WTC11 (cell line): ENCODE results near the gene ATF3. TPM values are rescaled to one million over a fixed set of nuclear protein-coding genes. Genes with fewer than 3 reads are reported as not detected.

Source experiments
- ATAC-seq: fragments of 200-7000 bp; cut with Tn5 transposase; 2 replicates; pipeline ENCODE4 v1.10.0; 2021; ENCODE audit warnings: mild to moderate bottlenecking, moderate library complexity
- CTCF ChIA-PET: fragments of 300-600 bp; sonication (Branson Sonifier 250); formaldehyde crosslinking; loops from one replicate; lab custom pipeline; 2021; ENCODE audit warnings: antibody characterized with exemption; lab: Charles Lee
- POLR2A ChIA-PET: fragments of 350-600 bp; sonication (Branson Sonifier 250); formaldehyde crosslinking; loops from one replicate; lab custom pipeline; 2021; ENCODE audit warnings: antibody characterized with exemption; lab: Charles Lee
- DNase-seq: peaks from one replicate; pipeline ENCODE4 v3.0.0; 2021; ENCODE audit warnings: low spot score
- H3K27ac Mint-ChIP-seq: 2 replicates; pipeline ENCODE4 v1.8.0; 2021; ENCODE audit warnings: mixed read lengths
- H3K27me3 Mint-ChIP-seq: 2 replicates; pipeline ENCODE4 v1.8.0; 2021; ENCODE audit warnings: low read depth, mild to moderate bottlenecking, moderate library complexity, mixed read lengths
- H3K36me3 Mint-ChIP-seq: 2 replicates; pipeline ENCODE4 v1.8.0; 2021; ENCODE audit warnings: mixed read lengths
- H3K4me1 Mint-ChIP-seq: 2 replicates; pipeline ENCODE4 v1.8.0; 2022; ENCODE audit warnings: mixed read lengths
- H3K4me3 Mint-ChIP-seq: 2 replicates; pipeline ENCODE4 v1.8.0; 2021; ENCODE audit warnings: mild to moderate bottlenecking, moderate library complexity, mixed read lengths
- H3K9me3 Mint-ChIP-seq: 2 replicates; pipeline ENCODE4 v1.8.0; 2021; ENCODE audit warnings: mixed read lengths
- ATF1 ChIP-seq: sonication (generic); formaldehyde crosslinking; IDR thresholded peaks from 2 replicates; pipeline ENCODE4 v1.8.1; 2023; ENCODE audit warnings: mild to moderate bottlenecking, moderate library complexity, missing genetic modification reagents
- ATF3 ChIP-seq: sonication (generic); formaldehyde crosslinking; conservative IDR thresholded peaks from 2 replicates; pipeline ENCODE4 v1.8.1; 2022; ENCODE audit warnings: mild to moderate bottlenecking, missing genetic modification reagents
- CTCF ChIP-seq: fragments of 200-600 bp; IDR thresholded peaks from 2 replicates; pipeline ENCODE4 v1.8.0; 2022; ENCODE audit warnings: antibody characterized with exemption
- EMX1 ChIP-seq: fragments of 250-450 bp; sonication (Bioruptor Pico); IDR thresholded peaks from 2 replicates; pipeline ENCODE4 v1.8.0; 2021; ENCODE audit warnings: mild to moderate bottlenecking
- GRHL2 ChIP-seq: fragments of 250-450 bp; sonication (Bioruptor Pico); IDR thresholded peaks from 2 replicates; pipeline ENCODE4 v1.8.0; 2022; ENCODE audit warnings: mild to moderate bottlenecking, moderate library complexity; ENCODE audit not compliant: insufficient replicate concordance, severe bottlenecking
- GTF2I ChIP-seq: fragments of 250-450 bp; sonication (Bioruptor Pico); conservative IDR thresholded peaks from 2 replicates; pipeline ENCODE4 v1.4.0; 2021; ENCODE audit warnings: mild to moderate bottlenecking
- JUN ChIP-seq: sonication (generic); formaldehyde crosslinking; IDR thresholded peaks from 2 replicates; pipeline ENCODE4 v1.8.0; 2023; ENCODE audit warnings: mild to moderate bottlenecking, missing genetic modification reagents
- MXD4 ChIP-seq: fragments of 250-450 bp; sonication (Bioruptor Pico); IDR thresholded peaks from 2 replicates; pipeline ENCODE4 v1.8.0; 2021; ENCODE audit warnings: mild to moderate bottlenecking, moderate library complexity, borderline replicate concordance
- NR3C1 ChIP-seq: sonication (generic); formaldehyde crosslinking; conservative IDR thresholded peaks from 2 replicates; pipeline ENCODE4 v1.8.1; 2023; ENCODE audit warnings: low read depth, mild to moderate bottlenecking, missing genetic modification reagents
- SOX15 ChIP-seq: fragments of 250-450 bp; sonication (Bioruptor Pico); IDR thresholded peaks from 2 replicates; pipeline ENCODE4 v1.9.0; 2021; ENCODE audit warnings: mild to moderate bottlenecking
- ZBTB21 ChIP-seq: sonication (generic); formaldehyde crosslinking; IDR thresholded peaks from 2 replicates; pipeline ENCODE4 v1.8.1; 2023; ENCODE audit warnings: mild to moderate bottlenecking, missing genetic modification reagents, borderline replicate concordance
- ZMAT4 ChIP-seq: fragments of 250-450 bp; sonication (Bioruptor Pico); IDR thresholded peaks from 2 replicates; pipeline ENCODE4 v1.9.0; 2021; ENCODE audit warnings: mild to moderate bottlenecking
- ZNF317 ChIP-seq: sonication (generic); formaldehyde crosslinking; IDR thresholded peaks from 2 replicates; pipeline ENCODE4 v1.8.1; 2023; ENCODE audit warnings: low read depth, mild to moderate bottlenecking, moderate library complexity, missing genetic modification reagents, borderline replicate concordance
- ZNF671 ChIP-seq: fragments of 250-450 bp; sonication (Bioruptor Pico); IDR thresholded peaks from 2 replicates; pipeline ENCODE4 v1.8.0; 2021; ENCODE audit warnings: mild to moderate bottlenecking
- total RNA-seq: library from RNA; stranded (reverse); gene quantifications from 3 replicates; pipeline ENCODE4 v1.2.3, GENCODE V29; 2021
- TF ChIP-seq, protein P1 (sequence below): sonication (generic); formaldehyde crosslinking; IDR thresholded peaks from 2 replicates; pipeline ENCODE4 v1.8.1; 2022; ENCODE audit warnings: low read depth, missing genetic modification reagents, borderline replicate concordance
- TF ChIP-seq, protein P2 (sequence below): sonication (generic); formaldehyde crosslinking; IDR thresholded peaks from 2 replicates; pipeline ENCODE4 v1.8.0; 2023; ENCODE audit warnings: mild to moderate bottlenecking, missing genetic modification reagents
- TF ChIP-seq, protein P3 (sequence below): sonication (generic); formaldehyde crosslinking; IDR thresholded peaks from 2 replicates; pipeline ENCODE4 v1.8.1; 2023; ENCODE audit warnings: mild to moderate bottlenecking, missing genetic modification reagents, moderate library complexity
- TF ChIP-seq, protein P4 (sequence below): sonication (generic); formaldehyde crosslinking; IDR thresholded peaks from 2 replicates; pipeline ENCODE4 v1.8.0; 2022; ENCODE audit warnings: mild to moderate bottlenecking, missing genetic modification reagents

ATF3 gene
- total RNA-seq, 1 experiment from 2014 or later, result 19.4 TPM

- no peak overlapping the region for H3K27ac Mint-ChIP-seq
Observed at GRCh38 chr1:212565571-212566305, 42.8 kb upstream of the ATF3 start.

More at GRCh38 chr1:212565571-212566305, 42.8 kb upstream of the ATF3 start:
- no peak for DNase-seq
- Mint-ChIP-seq H3K27me3 (no peaks in the 10 kb centered on the region; the same call in 1 of the 2 replicates), H3K4me3 (no peak overlapping the region), H3K9me3 (peaks cover 9% of the 10 kb centered on the region; the same call in 1 of the 2 replicates), H3K36me3 (no peaks in the 10 kb centered on the region), H3K4me1 (peaks cover 14% of the 10 kb centered on the region)
- ChIA-PET CTCF (no interaction called here), POLR2A (interaction anchor here (1.8 kb wide), 1 partner anchor 43 kb away, joined by 5 read pairs; the partner anchor contains the start of gene ATF3)
- no peak for TF ChIP-seq ZBTB21 (CRISPR knock-in tag)
- TF ChIP-seq, protein P1, sequence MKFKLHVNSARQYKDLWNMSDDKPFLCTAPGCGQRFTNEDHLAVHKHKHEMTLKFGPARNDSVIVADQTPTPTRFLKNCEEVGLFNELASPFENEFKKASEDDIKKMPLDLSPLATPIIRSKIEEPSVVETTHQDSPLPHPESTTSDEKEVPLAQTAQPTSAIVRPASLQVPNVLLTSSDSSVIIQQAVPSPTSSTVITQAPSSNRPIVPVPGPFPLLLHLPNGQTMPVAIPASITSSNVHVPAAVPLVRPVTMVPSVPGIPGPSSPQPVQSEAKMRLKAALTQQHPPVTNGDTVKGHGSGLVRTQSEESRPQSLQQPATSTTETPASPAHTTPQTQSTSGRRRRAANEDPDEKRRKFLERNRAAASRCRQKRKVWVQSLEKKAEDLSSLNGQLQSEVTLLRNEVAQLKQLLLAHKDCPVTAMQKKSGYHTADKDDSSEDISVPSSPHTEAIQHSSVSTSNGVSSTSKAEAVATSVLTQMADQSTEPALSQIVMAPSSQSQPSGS (CRISPR knock-in tag), result no peak
- TF ChIP-seq ATF1, result no peak
- TF ChIP-seq, protein P2, sequence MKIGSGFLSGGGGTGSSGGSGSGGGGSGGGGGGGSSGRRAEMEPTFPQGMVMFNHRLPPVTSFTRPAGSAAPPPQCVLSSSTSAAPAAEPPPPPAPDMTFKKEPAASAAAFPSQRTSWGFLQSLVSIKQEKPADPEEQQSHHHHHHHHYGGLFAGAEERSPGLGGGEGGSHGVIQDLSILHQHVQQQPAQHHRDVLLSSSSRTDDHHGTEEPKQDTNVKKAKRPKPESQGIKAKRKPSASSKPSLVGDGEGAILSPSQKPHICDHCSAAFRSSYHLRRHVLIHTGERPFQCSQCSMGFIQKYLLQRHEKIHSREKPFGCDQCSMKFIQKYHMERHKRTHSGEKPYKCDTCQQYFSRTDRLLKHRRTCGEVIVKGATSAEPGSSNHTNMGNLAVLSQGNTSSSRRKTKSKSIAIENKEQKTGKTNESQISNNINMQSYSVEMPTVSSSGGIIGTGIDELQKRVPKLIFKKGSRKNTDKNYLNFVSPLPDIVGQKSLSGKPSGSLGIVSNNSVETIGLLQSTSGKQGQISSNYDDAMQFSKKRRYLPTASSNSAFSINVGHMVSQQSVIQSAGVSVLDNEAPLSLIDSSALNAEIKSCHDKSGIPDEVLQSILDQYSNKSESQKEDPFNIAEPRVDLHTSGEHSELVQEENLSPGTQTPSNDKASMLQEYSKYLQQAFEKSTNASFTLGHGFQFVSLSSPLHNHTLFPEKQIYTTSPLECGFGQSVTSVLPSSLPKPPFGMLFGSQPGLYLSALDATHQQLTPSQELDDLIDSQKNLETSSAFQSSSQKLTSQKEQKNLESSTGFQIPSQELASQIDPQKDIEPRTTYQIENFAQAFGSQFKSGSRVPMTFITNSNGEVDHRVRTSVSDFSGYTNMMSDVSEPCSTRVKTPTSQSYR (CRISPR knock-in tag), result no peak
- no peak for TF ChIP-seq EMX1 (CRISPR knock-in tag)
- TF ChIP-seq, protein P3, sequence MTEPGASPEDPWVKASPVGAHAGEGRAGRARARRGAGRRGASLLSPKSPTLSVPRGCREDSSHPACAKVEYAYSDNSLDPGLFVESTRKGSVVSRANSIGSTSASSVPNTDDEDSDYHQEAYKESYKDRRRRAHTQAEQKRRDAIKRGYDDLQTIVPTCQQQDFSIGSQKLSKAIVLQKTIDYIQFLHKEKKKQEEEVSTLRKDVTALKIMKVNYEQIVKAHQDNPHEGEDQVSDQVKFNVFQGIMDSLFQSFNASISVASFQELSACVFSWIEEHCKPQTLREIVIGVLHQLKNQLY (CRISPR knock-in tag), result no peak
- TF ChIP-seq ZMAT4 (CRISPR knock-in tag), result no peak
- no peak for TF ChIP-seq NR3C1
- TF ChIP-seq GTF2I, result no peak
- no peak for TF ChIP-seq ATF3 (CRISPR knock-in tag)
- no peak for TF ChIP-seq ZNF671 (CRISPR knock-in tag)
- TF ChIP-seq, protein P4, sequence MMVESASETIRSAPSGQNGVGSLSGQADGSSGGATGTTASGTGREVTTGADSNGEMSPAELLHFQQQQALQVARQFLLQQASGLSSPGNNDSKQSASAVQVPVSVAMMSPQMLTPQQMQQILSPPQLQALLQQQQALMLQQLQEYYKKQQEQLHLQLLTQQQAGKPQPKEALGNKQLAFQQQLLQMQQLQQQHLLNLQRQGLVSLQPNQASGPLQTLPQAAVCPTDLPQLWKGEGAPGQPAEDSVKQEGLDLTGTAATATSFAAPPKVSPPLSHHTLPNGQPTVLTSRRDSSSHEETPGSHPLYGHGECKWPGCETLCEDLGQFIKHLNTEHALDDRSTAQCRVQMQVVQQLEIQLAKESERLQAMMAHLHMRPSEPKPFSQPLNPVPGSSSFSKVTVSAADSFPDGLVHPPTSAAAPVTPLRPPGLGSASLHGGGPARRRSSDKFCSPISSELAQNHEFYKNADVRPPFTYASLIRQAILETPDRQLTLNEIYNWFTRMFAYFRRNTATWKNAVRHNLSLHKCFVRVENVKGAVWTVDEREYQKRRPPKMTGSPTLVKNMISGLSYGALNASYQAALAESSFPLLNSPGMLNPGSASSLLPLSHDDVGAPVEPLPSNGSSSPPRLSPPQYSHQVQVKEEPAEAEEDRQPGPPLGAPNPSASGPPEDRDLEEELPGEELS (CRISPR knock-in tag), result no peak
- TF ChIP-seq SOX15 (CRISPR knock-in tag), result no peak
- no peak for TF ChIP-seq JUN
- TF ChIP-seq CTCF, result no peak
- TF ChIP-seq MXD4, result no peak
- TF ChIP-seq ZNF317 (CRISPR knock-in tag), result no peak
- no peak for TF ChIP-seq GRHL2
- no peak for ATAC-seq
